Fibroblast of skin of right quadriceps (primary cell): Measurements from ENCODE around the gene CFAP54.
"Not testable (repeated sequence)": the region's sequence is repeated elsewhere in the genome, so short reads cannot be mapped to it uniquely, and the experiment has no call there.

Experiments used
- DNase-seq: peaks from one replicate; pipeline ENCODE4 v3.0.0-alpha.2; 2013

CFAP54 gene

DNA sequence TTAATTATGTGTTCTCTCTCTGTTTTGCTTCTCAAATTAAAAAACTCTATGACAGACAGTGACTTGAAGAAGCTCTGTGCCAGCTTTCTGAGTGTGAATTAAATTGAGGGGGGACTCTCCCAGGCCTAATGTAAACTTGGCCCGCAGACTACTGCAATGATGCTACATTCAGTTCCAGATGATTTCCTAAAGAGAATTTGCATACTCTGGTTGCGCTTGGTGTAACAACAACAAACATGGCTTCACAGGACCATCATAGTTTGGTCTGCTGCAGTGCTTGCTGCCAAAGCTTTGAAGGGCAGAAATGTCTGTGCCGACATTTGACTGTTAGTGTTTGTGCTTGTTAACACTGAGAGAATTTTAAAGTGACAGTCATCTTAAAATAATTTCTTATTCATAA, 25.0 kb downstream of the CFAP54 start:
- DNase-seq, result no peak

DNA sequence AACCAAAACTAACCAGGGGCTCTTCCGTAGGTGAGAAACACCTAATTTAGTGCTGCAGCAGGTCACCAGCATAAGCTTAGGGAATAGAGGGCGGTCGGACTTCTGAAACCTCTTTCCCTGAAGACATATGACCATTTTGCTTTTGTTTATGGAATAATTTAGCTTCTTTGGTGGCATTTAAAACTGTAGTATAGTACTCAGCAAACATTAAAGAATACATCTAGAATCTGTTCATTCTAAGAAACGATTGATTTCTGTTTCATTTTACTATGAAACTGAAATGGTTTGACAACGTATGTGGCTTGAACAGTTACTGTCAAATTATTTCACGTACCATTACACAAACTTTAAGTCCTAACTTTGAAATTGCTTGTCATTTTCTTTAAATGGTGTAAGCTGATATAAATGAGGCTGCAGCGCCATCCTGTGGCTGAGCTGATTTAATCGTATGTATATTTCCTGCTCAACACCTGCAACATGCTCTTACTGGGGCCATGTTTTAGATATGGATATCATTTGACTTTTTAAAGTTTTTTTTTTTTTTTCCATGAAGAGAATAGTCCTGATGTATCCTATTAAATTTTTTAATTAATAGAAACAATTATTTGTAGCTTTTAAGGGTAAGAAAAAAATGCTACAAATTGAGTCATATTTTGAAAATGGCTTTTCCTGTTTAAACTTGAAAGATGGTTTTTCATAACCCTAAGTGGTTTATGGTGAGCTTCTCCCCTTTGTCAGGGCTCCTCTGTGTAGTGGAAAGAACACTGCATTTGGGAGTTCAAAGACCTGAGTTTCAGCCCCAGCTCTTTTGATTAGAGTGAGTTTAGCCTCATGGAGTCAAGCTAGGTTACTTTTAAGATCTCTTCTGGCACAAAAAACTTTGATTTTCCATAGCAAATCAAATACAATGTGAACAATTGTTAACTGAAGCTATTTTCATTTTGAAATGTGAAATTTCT, 27.4 kb downstream of the CFAP54 start:
- peak; percentile 61 for DNase-seq

DNA sequence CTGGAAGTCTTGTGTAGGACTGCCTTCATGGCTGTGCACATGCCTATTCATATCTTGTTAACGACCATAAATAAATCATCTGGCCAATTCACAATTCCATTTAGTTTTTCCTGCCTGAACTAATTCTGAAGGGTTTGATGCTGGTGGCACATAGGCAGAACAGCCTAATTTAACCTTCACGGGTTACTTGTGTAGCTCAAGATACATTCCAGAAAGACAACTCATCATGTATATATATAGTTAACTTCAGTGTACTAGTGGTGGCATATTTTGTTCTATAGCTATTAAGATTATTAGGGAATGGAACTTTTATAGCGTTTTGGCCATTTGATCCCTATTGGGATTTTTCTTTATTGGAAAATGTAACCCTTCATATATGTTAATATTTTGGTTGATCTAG, 31.4 kb downstream of the CFAP54 start:
- peak; percentile 24 for DNase-seq

DNA sequence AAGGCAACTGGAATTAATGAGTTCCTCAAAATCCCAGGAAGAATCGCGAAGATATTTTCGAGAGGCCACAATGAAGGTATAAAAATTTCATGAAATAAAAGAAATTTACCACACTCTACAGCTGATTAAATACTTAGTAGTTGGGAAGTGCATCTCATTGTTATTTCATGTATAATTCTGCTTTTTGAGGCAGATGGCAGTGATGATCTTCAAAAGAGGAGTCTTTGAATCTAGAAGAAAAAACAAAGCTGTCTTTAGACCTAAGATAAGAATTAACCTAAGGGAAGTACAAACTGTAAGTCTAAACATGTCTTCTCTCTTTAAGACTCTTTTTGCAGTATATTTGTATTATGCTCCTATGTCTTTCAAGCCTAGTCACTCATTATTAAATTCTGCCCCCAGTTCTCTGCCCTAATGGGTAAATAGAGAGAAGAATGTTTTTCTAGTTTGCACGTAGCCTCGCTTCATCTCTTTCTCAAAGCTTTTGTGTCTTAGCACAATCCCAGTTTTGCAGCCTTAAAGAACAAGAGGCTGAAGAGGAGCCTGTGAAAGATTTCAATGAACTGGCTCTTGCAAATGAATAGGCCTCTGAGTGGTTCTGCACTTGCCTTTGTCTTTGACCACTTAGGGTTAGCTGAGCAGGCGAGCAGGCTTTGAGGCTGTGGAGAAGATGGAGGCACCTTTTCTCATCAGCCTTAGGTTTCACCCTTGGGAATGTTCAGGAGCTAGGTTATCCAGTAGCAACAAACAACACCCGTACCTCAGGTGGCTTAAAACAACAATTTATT, 32.7 kb downstream of the CFAP54 start:
- DNase-seq, result no peak

DNA sequence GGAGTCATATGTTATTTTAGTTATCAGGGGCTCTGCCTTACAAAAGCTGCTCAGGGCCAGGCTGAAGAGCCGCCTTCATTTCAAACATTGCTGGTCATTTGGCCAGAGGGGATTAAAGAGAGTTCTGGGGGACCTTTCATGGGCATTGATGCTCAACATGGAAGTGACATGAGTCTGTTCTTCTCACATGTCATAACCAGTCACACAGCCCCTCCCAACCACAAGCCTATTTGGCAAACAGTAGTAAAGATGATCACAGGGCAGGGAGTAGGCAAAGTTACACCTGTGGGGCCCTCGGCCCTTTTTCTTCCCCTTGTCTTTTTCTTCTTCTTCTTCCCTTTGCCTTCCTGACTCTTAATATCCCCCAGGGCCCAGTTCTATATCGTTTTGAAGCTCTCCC, 33.3 kb downstream of the CFAP54 start:
- DNase-seq, result no peak

DNA sequence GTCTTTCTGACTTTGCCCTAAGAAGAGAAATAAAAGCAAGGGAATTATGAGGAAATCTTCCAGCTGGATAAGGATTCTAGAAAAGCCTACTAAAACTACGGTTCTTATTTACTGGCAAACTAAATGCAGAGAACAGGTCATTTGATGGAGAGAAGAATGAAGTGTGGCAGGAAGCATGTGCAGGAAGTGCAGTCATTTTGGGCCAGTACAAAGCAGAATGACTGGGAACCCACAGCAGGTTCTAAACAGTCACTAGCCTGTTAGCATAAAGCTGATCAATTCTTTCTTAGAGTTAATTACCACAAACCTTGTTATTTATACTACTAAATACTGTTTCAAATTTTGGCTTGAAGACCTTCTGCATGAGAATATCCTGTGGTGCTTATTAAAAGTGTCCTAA, 36.7 kb downstream of the CFAP54 start:
- DNase-seq, result no peak

DNA sequence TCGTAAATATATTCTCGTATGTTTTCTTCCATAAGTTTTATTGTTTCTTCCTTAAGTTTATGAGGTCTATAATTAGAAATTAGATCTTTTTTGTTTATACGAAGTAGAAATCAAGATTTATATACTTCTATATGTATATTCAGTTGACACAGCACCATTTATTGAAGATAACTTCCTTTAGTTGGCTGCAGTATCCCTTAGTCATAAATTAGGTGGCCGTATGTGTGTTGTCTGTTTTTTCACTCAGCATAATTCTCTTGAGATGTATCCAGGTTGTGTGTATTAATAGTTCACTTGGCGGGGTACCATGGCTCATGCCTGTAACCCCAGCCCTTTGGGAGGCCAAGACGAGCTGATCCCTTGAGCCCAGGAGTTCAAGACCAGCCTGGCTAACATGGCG, 40.5 kb downstream of the CFAP54 start:
- no peak for DNase-seq

DNA sequence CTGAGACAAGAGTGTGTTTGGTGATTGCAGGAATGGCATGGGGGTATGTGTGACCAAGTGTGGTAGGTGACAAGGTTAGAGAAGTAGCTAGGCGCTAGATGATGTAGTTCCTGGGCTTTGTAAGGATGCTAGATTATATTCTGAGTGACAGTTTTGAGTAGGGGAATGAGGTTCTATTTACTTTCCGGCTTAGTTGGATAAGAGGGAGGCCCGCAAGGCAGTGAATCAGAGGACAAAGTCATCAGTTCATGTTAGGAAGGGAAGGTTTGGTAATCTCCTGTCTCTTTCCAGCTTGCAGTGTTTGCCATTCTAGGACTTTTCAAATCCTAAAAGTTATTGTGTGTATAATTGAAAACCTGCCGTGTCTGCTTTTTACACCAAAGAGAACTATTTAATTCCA, 45.0 kb downstream of the CFAP54 start:
- no peak for DNase-seq

DNA sequence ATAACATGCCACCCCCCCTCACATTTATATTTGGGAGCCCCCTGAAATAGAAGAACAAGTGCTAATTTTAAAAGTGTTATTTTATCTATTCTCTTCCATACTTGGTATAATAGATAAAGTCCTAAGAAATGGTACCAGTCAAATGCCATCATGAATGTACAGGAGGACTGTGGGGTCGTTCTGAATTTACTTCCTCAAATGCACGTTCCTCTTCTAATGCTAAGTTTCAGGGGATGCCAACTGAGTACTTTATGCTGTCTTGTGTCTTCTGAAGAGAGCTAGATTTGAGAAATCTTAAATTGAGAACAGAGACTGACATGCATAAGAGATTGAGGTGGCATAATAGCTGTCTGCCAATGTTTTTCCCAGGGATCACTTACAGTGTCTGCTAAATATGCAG, 59.0 kb downstream of the CFAP54 start:
- DNase-seq, result no peak

DNA sequence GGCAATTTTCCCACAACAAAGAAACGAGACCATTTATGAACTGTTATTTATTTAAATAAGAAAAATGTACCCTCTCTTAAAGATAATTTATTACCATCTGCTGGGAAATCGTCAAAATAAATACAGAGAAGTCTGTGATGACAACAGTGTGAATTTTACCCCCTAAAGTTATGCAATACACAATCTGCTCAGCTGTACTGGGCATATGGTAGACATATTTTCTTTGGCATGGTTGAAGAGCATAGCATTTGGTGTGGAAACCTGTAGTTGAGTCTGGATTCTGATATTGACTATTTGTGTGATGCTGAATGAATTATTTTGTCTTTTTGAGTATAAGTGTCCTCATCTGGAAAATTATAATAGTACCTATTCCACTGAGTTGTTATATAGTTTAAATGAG, 60.0 kb downstream of the CFAP54 start:
- no peak for DNase-seq

DNA sequence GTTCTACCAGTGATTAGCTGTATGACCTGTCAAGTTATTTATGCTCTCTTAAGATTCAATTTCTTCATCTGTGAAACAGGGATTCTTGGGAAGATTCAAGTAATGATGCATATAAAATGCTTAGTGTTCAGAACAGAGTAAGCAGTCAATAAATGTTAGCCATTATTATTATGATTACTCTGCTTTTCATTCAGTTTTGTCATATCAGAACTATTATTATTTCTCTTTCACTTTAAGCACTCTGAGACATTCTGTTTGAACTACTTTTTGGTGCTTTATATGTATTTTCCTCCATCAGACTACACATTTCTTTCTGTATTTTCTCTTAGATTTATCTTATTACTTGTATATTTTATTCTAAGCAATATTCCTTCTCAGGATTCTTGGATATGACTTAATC, 81.2 kb downstream of the CFAP54 start:
- DNase-seq, result no peak

DNA sequence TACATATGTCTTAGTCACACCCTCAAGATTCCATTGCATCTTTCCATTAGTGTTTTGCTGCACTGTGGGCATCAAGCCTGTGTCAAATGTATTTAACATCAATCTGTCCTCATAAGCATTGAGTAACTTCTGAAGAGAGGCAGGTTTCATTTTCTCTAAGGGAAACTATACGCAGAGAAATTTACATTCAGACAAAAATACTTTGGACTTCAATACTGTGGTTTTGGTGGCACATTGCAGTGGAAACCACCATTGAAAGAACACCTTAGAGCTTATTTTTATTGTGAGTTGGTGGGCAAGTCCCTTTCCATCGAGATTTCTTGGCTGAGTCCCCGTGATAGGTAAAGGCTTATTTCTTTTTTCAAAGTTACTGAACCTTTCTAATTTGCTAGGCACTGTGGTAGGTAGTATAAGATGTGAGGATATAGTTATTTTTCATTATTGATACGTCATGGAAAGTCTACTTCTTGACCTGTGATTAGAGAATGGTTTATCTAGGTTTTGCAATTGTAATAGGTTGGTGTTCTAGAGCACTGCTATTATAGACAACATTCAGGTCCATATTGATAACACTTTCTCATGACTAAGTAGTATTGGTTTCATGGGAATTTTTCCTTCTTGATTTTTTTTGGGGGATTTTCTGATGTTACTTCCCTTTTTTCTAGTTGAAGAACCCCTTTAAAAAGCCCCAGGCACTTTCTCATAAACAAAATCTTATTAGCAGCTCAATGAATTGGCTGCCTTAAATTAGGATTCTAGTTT, 81.9 kb downstream of the CFAP54 start:
- DNase-seq, result no peak

DNA sequence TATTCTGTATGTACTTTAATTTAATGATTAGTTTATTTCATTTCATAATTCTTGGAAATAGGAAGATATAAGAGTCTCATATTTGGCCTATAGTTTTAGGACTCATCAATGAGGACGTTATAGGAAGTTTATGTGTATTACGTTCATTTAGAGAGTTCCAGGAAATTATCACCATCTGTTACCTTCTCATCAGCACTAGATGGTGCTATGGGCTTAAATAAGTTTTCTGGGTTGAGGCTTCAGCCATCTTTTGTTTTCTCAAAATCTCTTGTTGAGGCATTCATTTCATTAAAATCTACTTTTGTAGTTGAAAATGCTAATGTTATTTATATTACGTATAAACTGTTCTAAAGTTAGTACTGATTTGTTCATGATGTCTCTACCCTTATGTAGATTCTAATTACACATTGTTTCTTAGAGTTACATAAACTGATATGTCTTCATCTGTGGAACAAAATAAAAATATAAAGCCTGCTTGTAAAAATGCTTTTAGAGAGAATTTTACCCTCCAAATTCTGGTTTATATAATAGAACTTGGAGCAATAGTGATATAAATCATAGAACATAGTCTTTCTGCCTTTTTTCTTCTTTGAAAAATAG, 89.2 kb downstream of the CFAP54 start:
- DNase-seq, result peak; percentile 53

DNA sequence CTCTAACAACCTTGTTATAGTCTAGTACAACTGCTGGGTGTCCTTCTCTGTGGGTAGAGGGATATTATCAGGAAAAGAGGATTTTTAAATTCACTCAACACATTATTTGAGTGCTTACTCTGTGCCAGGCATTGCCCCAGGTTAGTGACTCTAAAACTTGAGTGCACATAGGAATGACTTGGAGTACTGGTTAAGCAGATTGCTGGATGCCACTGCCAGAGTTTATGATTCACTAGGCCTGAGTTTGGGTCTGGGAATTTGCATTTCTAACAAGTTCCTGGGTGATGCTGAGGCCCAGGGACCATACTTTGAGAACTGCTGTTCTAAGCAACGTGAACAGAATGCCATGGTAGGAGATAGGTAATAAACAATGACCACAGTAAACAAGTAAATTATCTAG, 96.6 kb downstream of the CFAP54 start:
- DNase-seq, result no peak

DNA sequence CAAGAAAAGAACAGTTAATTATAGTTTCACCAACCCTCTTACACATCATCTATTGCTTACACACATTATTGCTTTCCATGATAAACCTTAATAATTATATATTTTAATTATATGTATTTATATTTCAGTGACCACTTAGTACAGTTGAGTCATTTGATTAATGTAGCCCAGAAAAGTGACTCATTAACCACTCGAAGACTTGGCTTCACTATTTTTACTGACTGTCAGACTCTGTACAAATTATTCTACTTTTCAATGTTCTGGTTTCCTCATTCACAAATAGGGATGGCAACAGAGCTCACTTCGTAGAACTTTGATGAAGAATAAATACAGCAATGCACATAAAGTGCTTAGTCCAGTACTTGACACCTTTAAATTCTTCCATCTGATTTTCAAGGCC, 98.3 kb downstream of the CFAP54 start:
- DNase-seq, result peak; percentile 6

DNA sequence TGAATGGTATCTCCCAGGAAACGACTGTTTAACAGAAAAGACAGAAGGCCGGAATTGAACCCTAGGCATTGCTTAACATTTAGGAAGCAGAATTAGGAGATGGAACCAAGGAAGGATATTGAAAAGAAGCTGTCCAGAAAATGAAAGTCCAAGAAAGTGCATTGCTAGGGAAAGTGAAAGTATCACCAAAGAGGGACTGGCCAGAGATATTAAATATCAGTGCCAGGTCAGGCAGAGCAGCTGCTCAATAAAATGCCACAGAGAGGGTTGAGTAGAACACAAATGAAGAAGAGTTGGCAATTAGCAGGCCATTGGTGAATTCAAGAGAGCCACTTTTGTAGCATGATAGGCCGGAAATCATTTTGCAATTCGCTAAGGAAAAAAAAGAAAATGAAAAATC, 101.6 kb downstream of the CFAP54 start:
- DNase-seq, result no peak

DNA sequence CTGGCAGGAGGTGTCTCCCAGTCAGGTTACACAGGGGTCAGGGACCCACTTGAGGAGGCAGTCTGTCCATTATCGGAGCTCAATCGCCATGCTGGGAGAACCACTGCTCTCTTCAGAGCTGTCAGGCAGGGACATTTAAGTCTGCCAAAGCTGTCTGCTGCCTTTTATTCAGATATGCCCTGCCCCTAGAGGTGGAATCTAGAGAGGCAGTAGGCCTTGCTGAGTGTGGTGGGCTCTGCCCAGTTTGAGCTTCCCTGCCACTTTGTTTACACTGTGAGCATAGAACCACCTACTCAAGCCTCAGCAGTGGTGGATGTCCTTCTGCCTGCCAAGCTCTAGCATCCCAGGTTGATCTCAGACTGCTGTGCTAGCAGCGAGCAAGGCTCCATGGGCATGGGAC, 115.0 kb downstream of the CFAP54 start:
- not testable (repeated sequence) for DNase-seq

DNA sequence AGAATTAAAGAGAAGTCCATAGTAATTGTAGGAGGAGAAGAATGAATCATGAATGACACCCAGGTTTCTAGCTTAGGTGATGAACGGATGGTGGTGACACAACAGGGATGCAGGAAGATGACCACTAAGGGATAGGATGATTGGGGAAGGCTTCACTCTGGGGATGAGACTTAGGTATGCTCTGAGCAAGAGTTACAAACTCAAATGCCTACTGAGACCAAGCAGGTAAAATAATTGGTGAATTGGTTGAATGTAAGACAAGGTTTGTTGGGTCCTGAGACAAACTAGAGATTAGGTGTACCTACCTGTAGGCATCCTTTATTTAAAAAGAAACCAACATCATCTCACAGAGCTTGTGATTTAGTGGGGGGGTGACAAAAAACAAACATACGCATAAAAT, 116.3 kb downstream of the CFAP54 start:
- no peak for DNase-seq

DNA sequence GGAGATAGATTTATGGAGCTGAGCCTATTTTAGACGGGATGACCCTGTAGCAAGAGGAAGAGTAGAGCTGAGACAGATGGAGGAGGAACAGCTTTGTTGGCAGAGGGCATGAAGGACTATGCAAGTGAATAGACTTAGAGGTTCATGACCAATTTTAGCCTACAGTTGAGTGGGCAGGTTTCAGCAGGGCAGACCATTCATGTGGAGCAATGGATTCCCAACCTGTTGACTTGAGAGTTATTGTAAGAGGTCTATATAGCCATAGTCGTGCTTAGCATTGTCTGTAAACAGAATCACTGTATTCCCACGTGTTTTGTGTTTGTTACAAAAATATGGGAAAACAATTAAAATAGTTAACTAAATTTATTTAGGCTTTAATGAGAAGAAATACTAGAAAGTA, 116.8 kb downstream of the CFAP54 start:
- DNase-seq, result no peak

DNA sequence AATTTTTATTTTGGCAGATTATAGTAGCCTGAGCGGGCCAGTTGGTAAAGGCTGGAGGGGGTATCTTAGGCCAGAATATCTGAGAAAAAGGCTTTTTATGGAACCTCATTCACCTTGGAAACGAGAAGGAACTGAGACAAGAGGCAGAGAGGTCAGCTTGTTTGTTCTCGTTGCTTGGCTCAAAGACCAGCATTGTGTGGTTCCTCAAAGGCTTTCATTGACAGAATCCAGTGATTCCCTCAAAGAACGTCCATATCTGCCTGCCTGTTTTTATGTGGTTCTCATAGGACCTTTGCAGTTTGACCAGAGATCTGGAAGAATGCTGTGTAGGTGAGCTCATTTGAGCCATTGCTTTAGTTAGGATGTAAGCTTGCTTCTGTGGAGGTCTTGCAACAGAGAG, 117.3 kb downstream of the CFAP54 start:
- no peak for DNase-seq

DNA sequence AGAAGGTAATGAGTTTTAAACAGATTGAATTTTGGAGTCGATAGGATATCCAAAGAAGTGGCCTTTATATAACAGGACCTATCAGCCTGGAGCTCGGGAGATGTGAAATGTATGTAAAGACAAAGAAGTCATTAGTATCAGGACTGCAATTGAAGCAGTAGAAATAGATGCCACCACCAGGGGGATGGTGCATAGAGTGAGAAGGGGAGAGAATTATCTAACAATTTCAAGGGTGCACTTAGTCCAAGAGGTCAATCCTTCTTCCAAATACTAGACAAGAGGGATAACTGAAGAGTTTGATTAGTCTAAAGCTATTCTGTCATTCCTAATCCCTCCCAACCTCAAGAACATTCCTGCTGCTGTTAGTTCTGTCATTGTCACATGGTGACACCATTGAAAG, 127.8 kb downstream of the CFAP54 start:
- no peak for DNase-seq

DNA sequence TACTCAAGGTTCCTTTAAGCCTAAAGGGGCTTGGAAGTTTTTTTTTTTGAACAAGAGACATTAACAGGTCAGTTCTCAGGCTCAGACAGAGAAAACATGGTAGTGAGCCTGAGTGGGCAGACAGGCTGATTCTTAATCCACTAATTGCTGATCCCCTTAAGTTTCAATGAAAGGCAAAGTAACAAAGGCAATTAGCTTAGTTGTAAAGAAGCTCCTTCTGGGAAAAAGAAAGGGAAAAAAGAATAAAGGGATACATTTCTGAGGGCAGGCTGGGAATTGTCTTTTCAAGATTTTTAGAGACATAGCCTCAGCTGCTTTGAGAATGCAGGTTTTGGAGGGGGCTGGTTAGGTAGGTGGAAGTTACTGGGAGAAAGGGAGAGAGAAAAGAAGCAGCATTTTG, 133.8 kb downstream of the CFAP54 start:
- DNase-seq, result no peak

DNA sequence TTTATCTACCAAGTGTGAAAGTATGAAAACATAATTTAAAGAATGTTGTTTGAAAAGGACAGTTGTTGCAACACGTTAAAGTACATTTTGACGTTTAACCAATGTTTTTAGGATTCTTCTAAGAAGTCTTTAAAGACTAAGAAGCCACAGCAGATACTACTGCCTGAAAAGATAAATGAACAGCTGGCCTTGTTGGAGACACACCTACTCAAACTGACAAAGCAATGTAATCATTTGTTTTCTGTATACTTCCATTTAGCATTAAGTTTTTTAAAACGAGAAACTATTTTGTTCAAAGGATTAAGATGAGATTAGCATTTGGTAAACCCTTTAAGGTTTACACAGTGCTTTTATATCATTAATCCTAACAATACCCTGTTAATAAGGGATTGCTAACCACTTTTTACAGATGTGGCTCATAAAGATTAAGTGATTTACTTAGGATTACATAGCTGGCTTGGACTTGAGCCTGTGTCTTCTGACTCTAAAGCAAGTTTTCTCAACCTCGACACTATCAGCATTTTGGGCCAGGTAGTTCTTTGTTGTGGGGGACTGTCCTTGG, 134.4 kb downstream of the CFAP54 start:
- DNase-seq, result no peak
